ENCODE results near the gene PRKACA. TPM values are rescaled to one million over a fixed set of nuclear protein-coding genes. Genes with fewer than 3 reads are reported as not detected.

PRKACA gene
- total and polyA plus RNA-seq, 4 donors = 53.7 to 125 (median 89.4) TPM

- Histone ChIP-seq H3K4me1 (ENCODE audit: control insufficient read depth in 1 of 2, insufficient read depth in 2 of 2, low read length in 2 of 2) (no peaks in the 10 kb centered on the region), H3K9me3 (ENCODE audit: control insufficient read depth, low read length) (no peaks in the 10 kb centered on the region), H3K4me3 (ENCODE audit: low read length in 2 of 2) (no peak overlapping the region), H3K27me3 (ENCODE audit: control insufficient read depth in 1 of 2, insufficient read depth in 2 of 2, low read length in 1 of 2) (no peaks in the 10 kb centered on the region), H3K27ac (ENCODE audit: low read depth in 1 of 2, low read length in 2 of 2) (no peak overlapping the region), H3K36me3 (ENCODE audit: control insufficient read depth in 1 of 2, insufficient read depth in 2 of 2, low read length in 1 of 2) (no peaks in the 10 kb centered on the region)
- no peak for ATAC-seq (ENCODE audit: low FRiP score)
- intact Hi-C loops (cut with DNase I) = no loop called here
- no peak for DNase-seq
- 90 to 91% methylated on average over 5 of the region's 5 CpGs for WGBS, 2 donors
These were observed 31.5 kb downstream of the PRKACA start for GRCh38 chr19:14086098-14086497.

- H3K27me3 ChIP-seq (ENCODE audit: control insufficient read depth in 1 of 2, insufficient read depth in 2 of 2, low read length in 1 of 2) = no peaks in the 10 kb centered on the region
These were observed 32.1 kb downstream of the PRKACA start, which contains the start of gene C19orf67 for GRCh38 chr19:14085309-14085995. C19orf67 (minus strand) TSS chr19:14085783; CDS start chr19:14085627, 156 bp downstream.

GRCh38 chr19:14082675-14082960 lies 34.9 kb downstream of the PRKACA start:
- ATAC-seq (ENCODE audit: low FRiP score) (no peak), DNase-seq (no peak)
- no peaks in the 10 kb centered on the region for H3K9me3 ChIP-seq (ENCODE audit: control insufficient read depth, low read length)
- H3K36me3 ChIP-seq (ENCODE audit: control insufficient read depth in 1 of 2, insufficient read depth in 2 of 2, low read length in 1 of 2) = no peaks in the 10 kb centered on the region
- H3K27me3 ChIP-seq (ENCODE audit: control insufficient read depth in 1 of 2, insufficient read depth in 2 of 2, low read length in 1 of 2) = no peaks in the 10 kb centered on the region
- intact Hi-C loops (cut with DNase I) = loop anchor here (5.0 kb wide), 2 partner anchors 35 to 55 kb away; partner anchors contain the start of genes PRKACA (in 2 of the 2) and ASF1B (in 1 of the 2)
- no peaks in the 10 kb centered on the region for H3K4me1 ChIP-seq (ENCODE audit: control insufficient read depth in 1 of 2, insufficient read depth in 2 of 2, low read length in 2 of 2)
- no peak overlapping the region for H3K4me3 ChIP-seq (ENCODE audit: low read length in 2 of 2)
- no peak overlapping the region for H3K27ac ChIP-seq (ENCODE audit: low read depth in 1 of 2, low read length in 2 of 2)
- 27 to 91% methylated on average over 1 of the region's 1 CpG for WGBS, 2 donors

More at GRCh38 chr19:14085309-14085995, 32.1 kb downstream of the PRKACA start, which contains the start of gene C19orf67:
- intact Hi-C loops (cut with DNase I) = no loop called here
- H3K36me3 ChIP-seq (ENCODE audit: control insufficient read depth in 1 of 2, insufficient read depth in 2 of 2, low read length in 1 of 2) = no peaks in the 10 kb centered on the region
- WGBS, 2 donors = 67 to 69% methylated on average over 53 to 54 of the region's 54 CpGs
- H3K27ac ChIP-seq (ENCODE audit: low read depth in 1 of 2, low read length in 2 of 2) = no peak within 1 kb of the TSS
- ATAC-seq (ENCODE audit: low FRiP score) = no peak
- no peak within 1 kb of the TSS for H3K4me3 ChIP-seq (ENCODE audit: low read length in 2 of 2)
- DNase-seq = no peak
- no peaks in the 10 kb centered on the region for H3K4me1 ChIP-seq (ENCODE audit: control insufficient read depth in 1 of 2, insufficient read depth in 2 of 2, low read length in 2 of 2)
- no peaks in the 10 kb centered on the region for H3K9me3 ChIP-seq (ENCODE audit: control insufficient read depth, low read length)

- intact Hi-C loops (cut with DNase I) = loop anchor here (5.0 kb wide), 2 partner anchors 35 to 55 kb away; partner anchors contain the start of genes PRKACA (in 2 of the 2) and ASF1B (in 1 of the 2)
- Histone ChIP-seq H3K4me3 (ENCODE audit: low read length in 2 of 2) (peak overlapping the region; percentile 68 to 80), H3K4me1 (ENCODE audit: control insufficient read depth in 1 of 2, insufficient read depth in 2 of 2, low read length in 2 of 2) (no peaks in the 10 kb centered on the region), H3K27ac (ENCODE audit: low read depth in 1 of 2, low read length in 2 of 2) (peak overlapping the region; percentile 28 to 80), H3K36me3 (ENCODE audit: control insufficient read depth in 1 of 2, insufficient read depth in 2 of 2, low read length in 1 of 2) (no peaks in the 10 kb centered on the region), H3K9me3 (ENCODE audit: control insufficient read depth, low read length) (no peaks in the 10 kb centered on the region), H3K27me3 (ENCODE audit: control insufficient read depth in 1 of 2, insufficient read depth in 2 of 2, low read length in 1 of 2) (no peaks in the 10 kb centered on the region)
- WGBS, 2 donors = 19 to 29% methylated on average over 17 to 24 of the region's 24 CpGs
- DNase-seq (peak; percentile 70 to 86), ATAC-seq (ENCODE audit: low FRiP score) (no peak)
These were observed 35.5 kb downstream of the PRKACA start for GRCh38 chr19:14081797-14082674.

GRCh38 chr19:14080887-14081796 lies 36.4 kb downstream of the PRKACA start:
- Histone ChIP-seq H3K4me1 (ENCODE audit: control insufficient read depth in 1 of 2, insufficient read depth in 2 of 2, low read length in 2 of 2) (no peaks in the 10 kb centered on the region), H3K36me3 (ENCODE audit: control insufficient read depth in 1 of 2, insufficient read depth in 2 of 2, low read length in 1 of 2) (no peaks in the 10 kb centered on the region), H3K4me3 (ENCODE audit: low read length in 2 of 2) (peak overlapping the region; percentile 68 to 80), H3K9me3 (ENCODE audit: control insufficient read depth, low read length) (no peaks in the 10 kb centered on the region), H3K27me3 (ENCODE audit: control insufficient read depth in 1 of 2, insufficient read depth in 2 of 2, low read length in 1 of 2) (no peaks in the 10 kb centered on the region), H3K27ac (ENCODE audit: low read depth in 1 of 2, low read length in 2 of 2) (peak overlapping the region; percentile 80 to 83)
- ATAC-seq (ENCODE audit: low FRiP score) (peak; percentile 96), DNase-seq (peak; percentile 99 to 100)
- intact Hi-C loops (cut with DNase I) = loop anchor here (5.0 kb wide), 2 partner anchors 36 to 56 kb away; partner anchors contain the start of genes PRKACA (in 2 of the 2) and ASF1B (in 1 of the 2)
- WGBS, 2 donors = 0 to 1% methylated on average over 50 of the region's 50 CpGs

- H3K27me3 ChIP-seq (ENCODE audit: control insufficient read depth in 1 of 2, insufficient read depth in 2 of 2, low read length in 1 of 2) = no peaks in the 10 kb centered on the region
- WGBS, 2 donors = 82 to 86% methylated on average over 2 of the region's 2 CpGs
- H3K27ac ChIP-seq (ENCODE audit: low read depth in 1 of 2, low read length in 2 of 2) = no peak overlapping the region
- DNase-seq (no peak), ATAC-seq (ENCODE audit: low FRiP score) (no peak)
- no peaks in the 10 kb centered on the region for H3K4me1 ChIP-seq (ENCODE audit: control insufficient read depth in 1 of 2, insufficient read depth in 2 of 2, low read length in 2 of 2)
- H3K36me3 ChIP-seq (ENCODE audit: control insufficient read depth in 1 of 2, insufficient read depth in 2 of 2, low read length in 1 of 2) = no peaks in the 10 kb centered on the region
- intact Hi-C loops (cut with DNase I) = loop anchor here (5.0 to 10.0 kb wide), 2 partner anchors 59 to 304 kb away; partner anchors contain the start of genes ASF1B (in 1 of the 2) and C19orf53 (in 1 of the 2)
- no peaks in the 10 kb centered on the region for H3K9me3 ChIP-seq (ENCODE audit: control insufficient read depth, low read length)
- H3K4me3 ChIP-seq (ENCODE audit: low read length in 2 of 2) = no peak overlapping the region
These were observed 39.2 kb downstream of the PRKACA start for GRCh38 chr19:14078411-14078810.

GRCh38 chr19:14073925-14074838 lies 43.4 kb downstream of the PRKACA start:
- Histone ChIP-seq H3K27ac (ENCODE audit: low read depth in 1 of 2, low read length in 2 of 2) (peak overlapping the region; percentile 30 to 69), H3K27me3 (ENCODE audit: control insufficient read depth in 1 of 2, insufficient read depth in 2 of 2, low read length in 1 of 2) (no peaks in the 10 kb centered on the region), H3K36me3 (ENCODE audit: control insufficient read depth in 1 of 2, insufficient read depth in 2 of 2, low read length in 1 of 2) (no peaks in the 10 kb centered on the region), H3K9me3 (ENCODE audit: control insufficient read depth, low read length) (no peaks in the 10 kb centered on the region), H3K4me1 (ENCODE audit: control insufficient read depth in 1 of 2, insufficient read depth in 2 of 2, low read length in 2 of 2) (no peaks in the 10 kb centered on the region), H3K4me3 (ENCODE audit: low read length in 2 of 2) (peak overlapping the region; percentile 29 to 52)
- 1% methylated on average over 42 to 44 of the region's 44 CpGs for WGBS, 2 donors
- DNase-seq = no peak
- ATAC-seq (ENCODE audit: low FRiP score) = peak; percentile 30
- intact Hi-C loops (cut with DNase I) = loop anchor here (1.0 to 10.0 kb wide), 3 partner anchors 193 to 299 kb away; partner anchors contain the start of gene C19orf53 (in 1 of the 2)

Measured in aorta (tissue), 5 donors.